NCI-H748 treated with DMSO at 0.1 percent for 48 hours (cell line): ENCODE measurements around the gene PHACTR2.

Source experiments
- DNase-seq: peaks from one replicate; lab custom pipeline; 2025; lab: John Stamatoyannopoulos, UW

Gene PHACTR2

GRCh38 chr6:143675382-143675900 is 2.3 kb upstream of the PHACTR2 start:
- no peak for DNase-seq

GRCh38 chr6:143675946-143676345 is 1.8 kb upstream of the PHACTR2 start:
- no peak for DNase-seq

DNA sequence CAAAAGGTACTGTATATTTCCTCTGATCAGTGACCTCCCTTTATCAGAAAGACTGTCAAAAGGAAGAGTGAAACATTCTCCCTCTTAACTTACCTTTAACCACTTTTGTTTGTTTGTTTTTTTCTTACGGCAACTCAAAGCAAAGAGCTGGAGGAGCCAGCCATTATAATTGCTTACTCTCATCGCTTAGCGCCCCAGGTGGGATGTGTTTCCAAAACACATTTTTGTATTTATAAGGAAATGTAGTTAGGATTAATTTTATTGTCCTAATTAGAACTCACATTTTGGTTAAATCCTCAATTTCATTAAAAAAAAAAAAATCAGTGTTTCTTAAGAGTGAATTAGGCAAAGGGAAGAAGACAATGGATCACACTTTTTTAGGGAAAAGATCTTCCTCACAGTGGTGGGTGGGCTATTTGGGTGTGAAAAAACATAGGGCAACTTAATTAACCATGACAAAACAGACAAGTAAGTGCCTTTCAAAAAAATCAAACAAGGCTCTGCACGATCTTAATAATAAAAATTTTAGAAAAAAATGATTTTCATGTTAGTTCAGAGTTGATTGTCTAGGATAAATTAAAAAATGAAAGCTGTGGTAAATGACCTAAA is 1.2 kb upstream of the PHACTR2 start:
- DNase-seq = no peak

DNA sequence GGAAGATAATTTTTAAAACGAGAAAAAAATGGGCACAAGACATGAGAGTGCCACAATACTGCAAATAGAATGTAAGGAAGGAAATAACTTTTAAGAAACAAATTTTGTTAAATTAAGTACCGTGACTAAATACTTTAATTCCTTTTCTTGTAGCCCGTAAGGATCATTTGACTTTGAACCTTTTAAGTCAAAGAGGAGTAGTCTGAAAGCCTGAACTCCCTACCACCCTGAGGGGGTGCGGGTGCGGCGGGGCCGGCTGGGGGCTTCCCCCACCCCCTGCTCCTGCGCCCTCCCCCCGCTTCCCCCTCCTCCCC is 231 bp upstream of the PHACTR2 start:
- no peak for DNase-seq

GRCh38 chr6:143679041-143679440 is 1.3 kb downstream of the PHACTR2 start:
- DNase-seq = no peak

- no peak for DNase-seq
Measured at GRCh38 chr6:143680141-143680540, 2.4 kb downstream of the PHACTR2 start.

- no peak for DNase-seq
Measured at GRCh38 chr6:143682805-143683204, 5.0 kb downstream of the PHACTR2 start.

DNA sequence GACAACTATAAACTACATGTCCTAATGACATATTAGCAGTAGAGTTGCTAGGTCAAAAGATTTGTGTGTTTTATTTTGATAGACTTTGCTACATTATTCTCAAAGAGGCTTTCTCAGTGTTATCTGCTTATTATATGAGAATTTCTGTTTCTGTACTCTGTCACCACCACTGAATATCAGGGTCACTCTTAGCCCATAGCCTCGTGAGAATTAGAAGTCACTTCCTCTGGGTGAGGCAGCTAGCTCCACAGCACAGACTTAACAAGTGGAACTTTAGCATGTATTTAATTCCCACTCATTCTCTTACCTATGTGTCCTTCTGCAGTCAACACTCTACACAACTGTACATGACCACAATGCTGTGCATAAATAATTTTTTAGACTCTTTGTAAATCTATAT is 6.7 kb downstream of the PHACTR2 start:
- DNase-seq = no peak

DNA sequence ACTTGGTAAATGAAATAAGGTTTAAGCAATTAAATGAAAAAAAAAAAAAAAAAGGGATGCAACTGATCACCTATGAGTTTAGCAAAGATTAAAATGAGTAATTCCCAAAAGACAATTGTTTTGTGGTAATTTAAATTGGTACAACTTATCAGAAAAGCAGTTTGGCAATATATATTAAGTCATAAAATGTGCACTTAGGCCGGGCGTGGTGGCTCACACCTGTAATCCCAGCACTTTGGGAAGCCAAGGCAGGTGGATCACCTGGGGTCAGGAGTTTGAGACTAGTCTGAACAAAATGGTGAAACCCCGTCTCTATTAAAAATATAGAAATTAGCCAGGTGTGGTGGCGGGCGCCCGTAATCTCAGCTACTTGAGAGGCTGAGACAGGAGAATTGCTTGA is 7.9 kb downstream of the PHACTR2 start:
- DNase-seq = no peak

GRCh38 chr6:143687591-143687990 is 9.8 kb downstream of the PHACTR2 start:
- DNase-seq = no peak

- no peak for DNase-seq
Measured at GRCh38 chr6:143688681-143689080, 10.9 kb downstream of the PHACTR2 start.

DNA sequence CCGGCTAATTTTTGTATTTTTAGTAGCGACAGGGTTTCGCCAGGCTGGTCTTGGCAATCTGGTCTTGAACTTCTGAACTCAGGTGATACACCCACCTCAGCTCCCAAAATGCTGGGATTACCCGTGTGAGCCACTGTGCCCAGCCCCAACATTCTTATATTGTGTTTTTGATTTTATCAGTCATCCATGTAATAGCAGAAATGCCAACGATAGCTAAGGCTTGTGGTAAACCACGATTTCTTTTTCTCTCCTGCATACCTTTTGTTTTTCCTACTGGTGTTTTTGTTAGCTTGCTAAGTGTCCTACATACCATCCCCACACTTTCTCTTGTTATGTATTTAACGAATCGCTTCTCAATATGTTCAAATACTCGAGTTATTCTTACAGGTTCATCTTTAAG is 12.1 kb downstream of the PHACTR2 start:
- no peak for DNase-seq

- DNase-seq = no peak
Measured at GRCh38 chr6:143691155-143691554, 13.4 kb downstream of the PHACTR2 start.

DNA sequence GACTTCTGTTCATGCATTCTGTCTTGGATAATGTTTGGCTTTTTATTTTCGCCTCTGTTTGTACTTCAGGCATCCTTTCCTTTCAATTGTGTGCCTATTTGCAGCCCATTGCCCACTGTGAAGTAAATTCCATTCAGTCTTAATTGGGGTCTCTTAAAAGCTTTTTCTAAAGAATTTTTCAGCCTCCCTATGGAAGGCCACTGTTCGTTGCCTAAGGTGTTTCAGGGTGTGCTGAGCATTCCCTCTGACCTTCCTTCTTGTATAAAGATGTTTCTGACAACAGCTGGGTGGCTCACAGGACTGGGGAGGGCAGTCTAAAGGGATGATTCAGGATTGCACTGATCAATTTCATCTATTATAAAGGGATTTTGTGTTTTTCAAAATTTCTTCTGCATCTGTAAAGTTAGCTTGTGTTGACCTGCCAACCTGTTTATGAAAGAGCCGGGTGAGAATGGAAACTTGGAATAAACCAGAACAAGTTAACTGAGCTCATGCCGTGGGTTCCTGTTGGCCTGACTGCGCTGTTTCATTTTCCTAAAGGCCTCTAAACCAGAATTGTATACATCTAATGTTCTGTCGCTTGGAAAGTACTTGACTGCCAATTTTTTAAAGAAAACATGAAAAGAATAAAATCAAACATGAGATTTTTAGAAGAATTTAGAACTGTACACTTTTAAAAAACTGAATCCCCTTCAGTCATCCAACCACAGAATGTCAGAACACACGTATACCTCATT is 14.3 kb downstream of the PHACTR2 start:
- no peak for DNase-seq

DNA sequence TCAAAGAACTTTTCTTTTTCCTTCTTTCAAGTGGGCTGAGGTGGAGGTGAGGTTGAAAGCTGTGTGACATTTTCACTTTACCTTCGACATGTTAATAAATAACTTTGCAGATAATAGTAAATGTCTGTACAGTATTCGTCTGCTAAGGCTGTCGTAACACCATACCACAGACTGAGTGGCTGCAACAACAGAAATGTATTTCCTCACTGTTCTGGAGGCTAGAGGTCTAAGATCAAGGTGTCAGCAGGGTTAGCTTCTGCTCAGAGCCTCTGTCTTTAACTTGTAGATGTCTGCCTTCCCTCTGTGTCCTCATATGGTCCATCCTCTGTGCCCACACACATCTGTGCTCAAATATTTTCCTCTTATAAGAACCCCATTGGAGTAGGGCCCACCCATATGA is 14.9 kb downstream of the PHACTR2 start:
- DNase-seq = no peak

DNA sequence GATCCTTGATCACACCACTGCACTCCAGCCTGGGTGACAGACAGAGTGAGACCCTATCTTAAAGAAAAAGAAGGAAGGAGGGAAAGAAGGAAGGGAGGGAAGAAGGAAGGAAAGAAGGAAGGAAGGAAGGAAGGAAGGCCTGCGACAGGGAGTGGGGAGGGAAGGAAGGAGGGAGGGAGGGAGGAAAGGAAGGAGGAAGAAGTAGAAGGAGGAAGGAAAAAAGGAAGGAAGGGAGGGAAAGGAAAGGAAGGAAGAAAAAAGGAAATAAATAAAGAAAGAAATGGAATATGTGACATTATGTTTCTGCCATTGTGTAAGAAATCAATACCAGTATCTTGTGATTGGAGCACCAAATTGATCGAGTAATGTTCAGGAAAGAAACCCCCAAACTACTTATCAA is 16.2 kb downstream of the PHACTR2 start:
- DNase-seq = no peak

- no peak for DNase-seq
Measured at GRCh38 chr6:143694560-143694959, 16.8 kb downstream of the PHACTR2 start.

- DNase-seq = no peak
Measured at GRCh38 chr6:143695130-143695968, 17.6 kb downstream of the PHACTR2 start.

DNA sequence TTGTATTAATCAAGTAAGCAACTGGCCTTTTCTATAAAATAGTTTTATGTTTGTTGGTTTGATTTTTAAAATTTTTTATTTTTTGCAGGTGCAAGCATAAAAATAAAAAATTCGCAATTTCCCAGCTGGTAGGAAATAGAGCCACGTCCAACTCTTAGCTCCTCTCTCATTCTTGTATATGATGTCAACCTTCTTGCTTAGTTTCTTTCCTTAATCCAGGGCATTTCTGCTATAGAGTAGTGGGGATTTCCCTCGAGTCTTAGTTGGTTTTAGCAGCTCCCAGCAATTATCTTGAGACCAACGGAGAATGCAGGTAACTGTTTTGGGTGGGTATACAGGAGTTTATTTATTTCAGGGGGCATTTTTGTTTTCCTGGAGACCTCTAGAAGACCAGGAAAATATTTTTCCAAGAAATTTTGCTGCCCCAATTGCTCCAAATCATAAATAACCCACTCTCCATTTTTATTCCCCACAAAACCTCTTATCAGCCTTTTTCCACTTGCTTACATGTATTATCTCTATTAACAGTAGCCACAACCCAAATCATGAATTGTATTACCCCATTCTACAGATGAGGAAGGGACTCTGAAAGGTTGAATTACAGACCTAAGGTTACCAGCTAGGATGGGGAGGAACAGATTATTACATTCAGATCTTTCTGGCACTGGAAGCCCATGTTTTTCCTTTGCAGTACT is 18.4 kb downstream of the PHACTR2 start:
- no peak for DNase-seq

GRCh38 chr6:143696664-143697000 is 18.9 kb downstream of the PHACTR2 start:
- no peak for DNase-seq

GRCh38 chr6:143697076-143697800 is 19.5 kb downstream of the PHACTR2 start:
- DNase-seq = no peak

DNA sequence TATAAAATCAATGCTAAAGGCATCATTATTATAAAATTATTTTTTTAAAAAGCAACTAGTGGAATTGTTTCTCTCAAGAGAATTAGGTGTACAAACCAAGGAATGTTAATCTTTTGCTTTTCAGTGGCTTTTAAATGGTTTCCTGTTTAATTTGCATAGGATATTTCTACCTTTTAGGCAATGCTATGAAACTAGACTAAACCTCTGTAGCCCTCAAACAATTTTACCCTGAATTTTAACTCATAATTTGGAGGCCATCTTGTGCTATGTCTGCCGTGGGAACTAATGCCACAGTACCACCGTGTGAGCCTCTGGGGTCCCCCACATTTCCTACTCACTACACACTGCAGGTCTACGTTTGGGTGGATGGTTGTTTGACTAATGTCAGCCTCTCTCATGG is 20.6 kb downstream of the PHACTR2 start:
- no peak for DNase-seq
